PC-9 (cell line): ENCODE data around the gene SLC25A4. TPM values are rescaled to one million over a fixed set of nuclear protein-coding genes. Genes with fewer than 3 reads are reported as not detected.
"Not testable (repeated sequence)": the region's sequence is repeated elsewhere in the genome, so short reads cannot be mapped to it uniquely, and the experiment has no call there.

Experiments
- BruUV-seq: library from RNA; stranded (reverse); fragments of 400-500 nt; replicated peaks from 2 replicates; lab custom pipeline; 2021; lab: Mats Ljungman, UMichigan
- CTCF ChIA-PET: fragments of 300-600 bp; sonication (Branson Sonifier 250); formaldehyde crosslinking; loops from one replicate; lab custom pipeline; 2022; ENCODE audit warnings: antibody characterized with exemption; lab: Charles Lee
- POLR2A ChIA-PET: fragments of 300-600 bp; sonication (Branson Sonifier 250); formaldehyde crosslinking; loops from one replicate; lab custom pipeline; 2022; ENCODE audit warnings: antibody characterized with exemption; ENCODE audit not compliant: unreplicated experiment; lab: Charles Lee
- DNase-seq, 2 experiments: peaks; one replicate each; pipeline versions ENCODE4 v3.0.0 to v3.0.0-alpha.2; 2015 to 2022; ENCODE audit warnings: mixed read lengths in 1 of 2
- H2AFZ ChIP-seq: fragments of 200-600 bp; sonication (generic); 2 replicates; pipeline ENCODE4 v1.8.1; 2017; ENCODE audit warnings: antibody characterized with exemption
- H3F3A ChIP-seq: fragments of 200-600 bp; sonication (generic); 2 replicates; pipeline ENCODE4 v1.8.1; 2017; ENCODE audit warnings: antibody characterized with exemption, mild to moderate bottlenecking, low read depth; ENCODE audit not compliant: insufficient read depth
- H3K27ac ChIP-seq: fragments of 200-600 bp; sonication (generic); 2 replicates; pipeline ENCODE4 v1.6.1; 2016; ENCODE audit warnings: mixed run types
- H3K27me3 ChIP-seq: fragments of 200-600 bp; sonication (generic); 2 replicates; pipeline ENCODE4 v1.6.1; 2016; ENCODE audit warnings: low read depth, mixed run types; ENCODE audit not compliant: insufficient read depth
- H3K36me3 ChIP-seq: fragments of 200-600 bp; sonication (generic); 2 replicates; pipeline ENCODE4 v1.6.1; 2016; ENCODE audit warnings: low read depth, mixed run types
- H3K4me1 ChIP-seq: fragments of 200-600 bp; sonication (generic); replicated peaks from 2 replicates; pipeline ENCODE4 v1.6.1; 2016; ENCODE audit warnings: mixed run types; ENCODE audit not compliant: insufficient read depth
- H3K4me2 ChIP-seq: fragments of 200-600 bp; sonication (generic); 2 replicates; pipeline ENCODE4 v1.6.1; 2017; ENCODE audit warnings: mixed run types
- H3K4me3 ChIP-seq: fragments of 200-600 bp; sonication (generic); 2 replicates; pipeline ENCODE4 v1.6.1; 2016; ENCODE audit warnings: mixed run types
- H3K79me2 ChIP-seq: fragments of 200-600 bp; sonication (generic); 2 replicates; pipeline ENCODE4 v1.6.1; 2017; ENCODE audit warnings: low read depth, mixed run types
- H3K9me2 ChIP-seq: fragments of 200-600 bp; sonication (generic); 2 replicates; pipeline ENCODE4 v1.8.1; 2017; ENCODE audit warnings: mild to moderate bottlenecking; ENCODE audit not compliant: insufficient read depth
- H3K9me3 ChIP-seq: fragments of 200-600 bp; sonication (generic); 2 replicates; pipeline ENCODE4 v1.8.1; 2016; ENCODE audit warnings: low read depth; ENCODE audit not compliant: insufficient read depth
- H4K20me1 ChIP-seq: fragments of 200-600 bp; sonication (generic); 2 replicates; pipeline ENCODE4 v1.8.1; 2017; ENCODE audit not compliant: insufficient read depth
- CTCF ChIP-seq: fragments of 200-600 bp; sonication (generic); conservative IDR thresholded peaks from 2 replicates; pipeline ENCODE4 v1.6.1; 2017; ENCODE audit warnings: mixed run types, antibody characterized with exemption, mild to moderate bottlenecking, moderate library complexity
- EZH2 ChIP-seq: fragments of 200-600 bp; sonication (generic); IDR thresholded peaks from 2 replicates; pipeline ENCODE4 v1.8.0; 2017; ENCODE audit warnings: antibody characterized with exemption, low read depth
- intact Hi-C: fragments of 100-400 bp; cut with micrococcal nuclease; formaldehyde crosslinking; loops from one replicate; pipeline ENCODE4 v1.10.0; 2022; ENCODE audit not compliant: unreplicated experiment
- total RNA-seq: library from RNA; stranded (reverse); gene quantifications from 2 replicates; pipeline ENCODE4 v1.2.3, GENCODE V29; 2021

Gene SLC25A4
- total RNA-seq, 1 experiment from 2014 or later, result 15.6 TPM

GRCh38 chr4:185118876-185119275 is 24.2 kb upstream of the SLC25A4 start:
- Histone ChIP-seq H3K27ac (no peak overlapping the region), H3K79me2 (no peaks in the 10 kb centered on the region), H3F3A (no peaks in the 10 kb centered on the region), H3K4me2 (no peak overlapping the region), H3K9me3 (no peaks in the 10 kb centered on the region), H3K4me1 (peaks cover 7% of the 10 kb centered on the region; the same call in 1 of the 2 replicates), H2AFZ (no peak overlapping the region), H3K4me3 (no peak overlapping the region), H3K9me2 (no peaks in the 10 kb centered on the region), H3K36me3 (no peaks in the 10 kb centered on the region), H3K27me3 (no peaks in the 10 kb centered on the region; the same call in 1 of the 2 replicates), H4K20me1 (0 out of 2 replicates have a peak, but pooled peaks cover 5% of the 10 kb centered on the region)
- TF ChIP-seq CTCF (no peak), EZH2 (no peak)
- intact Hi-C loops, result no loop called here
- BruUV-seq, result no TSS peak
- DNase-seq, result no peak
- CTCF ChIA-PET, result interaction anchor here (0.7 kb wide), 1 partner anchor 11 kb away, joined by 3 read pairs; no protein-coding TSS in a partner anchor
- POLR2A ChIA-PET, result no interaction called here

- POLR2A ChIA-PET, H2AFZ ChIP-seq, H3K4me3 ChIP-seq, H3F3A ChIP-seq, H3K27ac ChIP-seq, H4K20me1 ChIP-seq, H3K9me3 ChIP-seq, H3K36me3 ChIP-seq, H3K9me2 ChIP-seq, H3K4me1 ChIP-seq, intact Hi-C loops, H3K79me2 ChIP-seq, DNase-seq, H3K4me2 ChIP-seq, BruUV-seq, H3K27me3 ChIP-seq: not testable (repeated sequence)
- CTCF ChIA-PET, result interaction anchor here (0.7 to 0.9 kb wide), 2 partner anchors 11 to 22 kb away, joined by 3 read pairs; no protein-coding TSS in a partner anchor
Measured at GRCh38 chr4:185119467-185119866, 23.6 kb upstream of the SLC25A4 start.

DNA sequence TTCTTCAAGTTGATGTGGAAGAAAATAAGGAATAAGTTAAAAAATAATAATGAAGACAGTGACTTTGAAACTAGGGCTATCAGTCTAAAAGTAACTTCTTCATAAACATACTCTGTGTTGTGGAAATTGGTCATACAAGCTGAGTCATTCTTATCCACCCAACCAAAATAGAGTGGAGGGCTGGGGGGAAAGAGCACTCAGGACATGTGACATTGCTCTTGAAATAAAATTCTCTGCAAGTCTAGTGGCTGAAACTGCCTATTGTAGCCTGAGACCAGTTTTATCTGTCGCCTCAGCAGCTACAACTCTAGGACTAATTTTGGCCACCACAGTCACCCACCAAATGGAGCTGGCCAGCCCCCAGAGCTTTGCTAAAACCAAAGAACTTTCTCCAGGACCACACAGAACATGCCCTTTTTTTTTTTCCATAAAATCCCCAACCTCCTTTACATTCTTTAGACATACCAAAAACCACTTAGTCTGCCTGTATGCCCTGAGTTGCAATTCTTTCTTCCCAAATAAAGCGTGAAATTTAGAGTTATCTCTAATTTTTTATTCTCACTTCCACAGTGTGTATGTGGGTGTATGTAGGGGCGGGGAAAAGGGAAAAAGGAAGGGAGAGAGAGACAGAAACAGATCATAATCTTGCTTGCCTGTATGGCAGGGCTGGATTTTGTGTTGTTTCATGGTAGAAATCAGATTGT is 23.0 kb upstream of the SLC25A4 start:
- no peaks in the 10 kb centered on the region for H3K79me2 ChIP-seq
- 0 out of 2 replicates have a peak, but pooled peaks cover 5% of the 10 kb centered on the region for H4K20me1 ChIP-seq
- BruUV-seq, result no TSS peak
- H2AFZ ChIP-seq, result no peak overlapping the region
- no peak overlapping the region for H3K27ac ChIP-seq
- intact Hi-C loops, result no loop called here
- H3K9me2 ChIP-seq, result no peaks in the 10 kb centered on the region
- no peaks in the 10 kb centered on the region; the same call in 1 of the 2 replicates for H3K27me3 ChIP-seq
- TF ChIP-seq CTCF (no peak), EZH2 (no peak)
- no peak overlapping the region for H3K4me3 ChIP-seq
- H3F3A ChIP-seq, result no peaks in the 10 kb centered on the region
- H3K4me1 ChIP-seq, result peaks cover 7% of the 10 kb centered on the region; the same call in 1 of the 2 replicates
- no peaks in the 10 kb centered on the region for H3K9me3 ChIP-seq
- POLR2A ChIA-PET, result no interaction called here
- CTCF ChIA-PET, result interaction anchor here (0.9 kb wide), 1 partner anchor 21 kb away, joined by 3 read pairs; no protein-coding TSS in a partner anchor
- DNase-seq, result no peak
- H3K36me3 ChIP-seq, result no peaks in the 10 kb centered on the region
- no peak overlapping the region for H3K4me2 ChIP-seq
